Activated T-cell treated with anti-CD3 and anti-CD28 coated beads, Interleukin-2, amount 50 U/mL, for 1 hour (primary cell): ENCODE data around the gene CLSTN2.

ENCODE experiments used
- DNase-seq: peaks from one replicate; pipeline ENCODE4 v3.0.0-alpha.2; 2020

The CLSTN2 gene

DNA sequence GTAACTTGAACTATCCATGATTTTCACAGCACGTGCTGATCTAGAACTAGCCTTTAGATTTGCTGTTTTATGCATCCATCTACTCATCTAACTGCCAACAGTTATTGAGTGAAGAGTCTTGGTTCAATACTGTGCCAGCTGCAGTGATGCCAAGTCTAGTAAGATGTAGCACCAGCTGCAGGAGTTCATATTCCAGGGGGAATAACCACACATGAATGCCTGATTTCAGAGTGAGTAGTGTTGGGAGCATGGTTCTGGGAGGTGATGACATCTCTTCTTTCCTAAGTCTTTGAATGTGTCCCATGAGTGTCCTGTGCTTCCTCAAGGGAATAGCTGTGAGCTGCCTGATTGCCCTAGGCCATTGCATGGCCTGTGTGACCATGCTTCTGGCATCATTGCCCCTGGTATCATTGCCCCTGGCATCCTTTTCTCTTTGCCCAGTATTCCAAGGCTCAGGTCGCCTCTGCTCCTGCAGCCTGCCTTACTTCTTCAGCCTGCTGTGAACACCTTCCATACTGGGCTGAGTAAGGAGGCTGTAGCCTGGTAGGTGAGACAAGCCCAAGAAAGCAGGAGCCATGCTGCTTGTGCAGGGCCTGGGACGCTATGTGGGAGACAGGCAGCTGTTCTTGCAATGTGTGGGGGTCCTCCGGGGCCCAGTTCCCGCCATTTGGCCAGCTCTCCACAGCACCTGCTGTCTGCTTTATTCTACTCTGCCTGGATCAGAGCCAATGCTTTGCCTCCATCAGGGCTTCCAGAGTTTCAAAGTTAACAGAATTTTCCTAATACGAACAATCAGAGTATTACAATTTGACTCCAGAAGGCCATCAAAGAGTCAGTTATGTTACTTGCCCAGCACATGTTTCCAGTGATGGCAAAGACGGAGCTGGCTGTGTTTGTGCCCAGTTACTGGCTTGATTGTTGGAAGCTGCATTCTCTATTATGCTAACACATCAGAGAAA lies 73.2 kb downstream of the CLSTN2 start:
- no peak for DNase-seq

DNA sequence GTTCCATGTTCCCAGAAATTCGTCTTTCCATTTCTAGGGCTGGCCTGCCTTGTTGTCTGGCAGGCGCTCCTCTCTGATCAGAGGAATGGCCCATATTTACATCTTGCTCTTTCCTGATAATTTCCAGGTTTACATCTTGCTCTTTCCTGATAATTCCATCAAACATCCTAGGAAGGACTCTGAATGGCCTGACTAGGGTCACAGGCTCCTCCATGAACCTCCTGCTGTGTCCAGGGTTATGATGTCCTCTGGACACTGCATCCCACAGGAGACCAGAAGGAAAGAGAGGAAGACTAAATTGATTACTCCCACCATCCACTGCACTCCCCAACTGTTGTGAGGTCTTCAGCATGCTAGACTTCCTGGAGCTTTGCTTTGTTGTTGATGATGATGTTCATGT lies 75.4 kb downstream of the CLSTN2 start:
- DNase-seq = no peak

DNA sequence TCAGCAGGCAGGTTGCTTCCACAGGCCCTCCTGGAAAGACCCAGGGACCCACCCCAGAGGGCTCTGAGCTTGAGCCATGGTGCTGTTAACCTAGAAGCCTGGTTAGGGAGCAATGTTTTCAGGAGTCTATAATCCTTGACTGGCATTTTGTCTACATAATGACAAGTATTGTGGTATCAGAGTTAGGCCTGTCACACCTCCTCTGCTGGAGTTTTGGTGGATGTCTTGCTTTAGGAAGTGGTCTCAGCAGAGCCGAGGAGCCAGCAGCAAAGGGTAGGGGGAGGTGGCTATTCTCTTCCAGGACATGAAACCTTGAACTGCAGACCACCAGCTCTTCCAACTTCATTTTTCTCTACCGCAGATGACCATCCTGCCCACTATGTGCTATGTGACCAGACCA lies 76.1 kb downstream of the CLSTN2 start:
- DNase-seq = no peak

DNA sequence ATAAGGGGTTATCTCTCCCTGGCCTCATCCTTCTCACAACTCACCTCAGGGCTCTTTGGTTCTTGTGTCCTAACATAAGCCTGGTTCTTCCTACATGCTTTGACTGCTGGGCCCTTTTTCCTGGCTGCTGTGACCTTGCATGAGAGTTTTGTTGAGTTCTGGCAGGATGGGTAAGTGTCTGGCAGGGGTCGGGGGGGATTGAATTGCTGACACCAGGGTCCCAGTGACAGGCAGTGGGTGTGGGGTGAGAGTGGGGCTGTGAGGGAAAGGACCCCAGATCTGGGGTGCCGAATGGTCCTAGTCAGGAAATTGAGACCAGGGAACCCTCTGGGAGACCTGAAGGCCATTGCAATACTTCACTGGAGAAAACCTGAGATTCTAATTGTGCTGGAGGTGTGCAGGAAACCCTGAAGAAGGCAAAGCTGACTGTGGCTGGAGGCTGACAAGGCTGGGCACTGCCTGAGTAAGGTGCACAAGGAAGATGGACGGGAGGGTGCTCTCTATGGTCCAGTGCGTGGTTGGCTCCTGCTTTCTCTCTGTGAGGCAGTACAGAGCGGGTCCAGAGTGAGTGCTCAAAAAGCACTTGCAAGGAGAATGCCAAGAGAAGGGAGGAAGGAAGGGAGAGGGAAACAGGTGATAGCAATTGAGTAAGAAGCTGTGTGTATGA lies 76.8 kb downstream of the CLSTN2 start:
- no peak for DNase-seq

DNA sequence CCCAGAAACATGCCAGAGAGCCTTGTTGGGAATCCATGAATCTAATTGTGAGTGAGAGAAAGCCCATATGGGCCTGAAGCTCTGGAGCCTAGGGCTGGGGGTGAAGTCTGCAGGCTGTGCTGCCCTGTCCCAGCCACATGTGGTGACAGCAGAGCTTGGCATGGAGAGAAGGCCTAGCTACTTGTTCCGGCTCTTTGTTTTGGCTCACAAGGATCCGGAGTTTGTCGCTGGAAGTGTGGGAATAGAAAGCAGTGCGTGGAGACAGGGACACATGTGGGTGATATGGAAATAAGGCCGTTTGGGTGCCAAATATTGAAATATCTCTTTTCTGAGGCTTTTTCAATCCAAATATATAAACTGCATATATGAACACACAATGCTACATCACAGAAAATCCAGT lies 78.2 kb downstream of the CLSTN2 start:
- DNase-seq = no peak

DNA sequence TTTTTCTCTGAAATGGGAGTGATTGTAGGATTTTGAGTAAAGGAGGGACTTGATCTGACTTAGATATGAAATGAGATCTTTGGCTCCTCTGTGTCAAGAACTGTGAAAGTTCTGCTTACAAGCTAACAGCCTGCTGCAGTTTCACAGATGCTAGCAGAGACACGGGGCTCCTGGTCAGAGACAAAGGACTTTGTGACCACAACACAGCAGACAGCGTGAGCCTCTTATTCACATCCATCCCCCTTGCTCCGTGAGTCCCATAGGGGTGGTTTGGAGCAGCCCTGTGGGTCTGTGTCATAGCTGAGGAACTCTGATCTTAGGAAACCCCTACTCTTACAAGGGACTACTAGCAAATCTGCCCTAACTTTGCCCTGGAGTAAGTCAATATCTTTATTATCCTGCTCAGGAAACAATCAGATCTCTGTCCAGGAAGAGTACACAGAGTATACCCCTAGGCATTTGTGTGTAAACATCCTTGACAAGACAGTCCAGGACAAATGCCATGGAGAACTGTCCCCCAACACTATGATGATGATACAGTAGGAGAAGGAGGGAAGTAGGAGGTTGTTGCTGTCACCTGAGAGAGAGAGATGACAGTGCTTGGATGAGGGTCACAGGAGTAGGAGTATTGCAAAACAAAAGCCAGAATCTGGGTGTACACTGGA lies 80.0 kb downstream of the CLSTN2 start:
- DNase-seq = no peak

DNA sequence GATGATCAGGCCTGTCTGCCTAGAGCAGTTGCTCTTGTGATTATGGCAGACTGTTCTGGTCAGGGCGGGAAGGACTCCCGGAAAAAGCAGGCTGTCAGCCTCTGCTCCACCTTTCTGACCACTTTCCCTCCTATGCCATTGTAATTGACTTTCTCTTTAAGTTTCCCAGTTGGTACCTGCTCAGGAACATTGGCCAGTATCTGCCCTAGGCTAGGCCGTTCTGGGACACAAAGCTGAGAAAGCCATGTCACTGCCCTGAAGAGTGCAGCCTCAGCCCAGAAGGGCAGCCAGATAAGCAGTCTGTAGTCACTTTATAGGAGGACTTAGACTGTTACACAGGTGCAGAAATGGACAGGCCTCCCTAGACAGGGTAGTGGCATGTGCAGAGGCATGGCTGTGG lies 80.8 kb downstream of the CLSTN2 start:
- no peak for DNase-seq

DNA sequence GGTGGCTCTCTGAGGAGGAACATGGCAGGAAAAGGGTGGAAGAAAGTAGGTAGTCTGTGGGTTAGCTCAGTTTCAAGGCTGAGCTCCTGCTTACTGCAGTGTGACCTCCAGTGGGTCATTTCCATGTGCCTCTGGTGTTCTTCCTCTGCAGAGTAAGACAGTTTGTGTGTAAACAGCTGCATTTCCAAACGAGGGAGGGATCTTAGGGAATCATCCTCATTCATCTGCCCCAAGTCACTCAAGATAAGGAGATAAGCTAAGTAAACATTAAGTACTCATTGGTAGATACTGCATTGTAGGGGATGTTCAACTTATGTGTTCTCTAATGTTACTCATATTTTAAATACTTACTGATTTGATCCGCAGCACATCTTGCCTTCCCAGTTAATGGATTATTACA lies 83.6 kb downstream of the CLSTN2 start:
- DNase-seq = no peak

DNA sequence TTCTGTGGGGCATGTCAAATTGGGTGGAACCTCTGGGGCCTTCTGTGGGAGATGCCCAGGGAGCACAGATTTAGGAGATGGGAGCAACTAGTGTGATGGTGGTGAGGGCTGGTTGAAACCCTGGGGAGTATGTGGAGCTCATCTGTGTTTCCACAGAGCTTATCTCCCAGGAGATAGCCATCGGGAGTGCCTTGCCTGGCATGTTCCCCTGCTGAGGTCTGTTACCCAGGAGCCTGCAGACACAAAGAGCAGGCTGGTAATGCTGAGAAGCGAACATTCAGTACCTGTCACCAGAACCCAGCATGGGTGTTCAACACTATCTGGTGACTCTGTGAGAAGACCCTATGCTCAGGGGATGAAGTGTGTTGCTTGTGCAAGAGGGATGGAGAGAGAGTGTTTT lies 85.0 kb downstream of the CLSTN2 start:
- no peak for DNase-seq

DNA sequence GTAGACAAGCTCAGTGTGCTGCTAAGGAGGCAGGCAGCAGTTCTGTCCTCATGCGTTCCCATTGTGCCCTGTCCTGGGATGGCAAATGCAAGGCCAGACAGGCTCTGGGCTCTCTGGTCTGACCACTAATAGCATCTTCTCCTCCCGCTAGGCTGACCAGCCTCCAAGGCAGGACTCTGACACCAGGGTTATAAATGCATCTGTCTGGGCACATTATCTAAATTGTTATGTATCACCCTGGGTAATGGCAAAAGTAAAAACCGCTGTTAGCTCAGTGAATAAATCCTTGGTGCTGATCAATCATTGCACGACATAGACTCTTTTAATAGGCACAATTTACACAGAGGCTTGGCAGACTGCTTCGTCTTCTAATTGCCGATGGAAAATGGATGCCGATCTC lies 85.6 kb downstream of the CLSTN2 start:
- no peak for DNase-seq

DNA sequence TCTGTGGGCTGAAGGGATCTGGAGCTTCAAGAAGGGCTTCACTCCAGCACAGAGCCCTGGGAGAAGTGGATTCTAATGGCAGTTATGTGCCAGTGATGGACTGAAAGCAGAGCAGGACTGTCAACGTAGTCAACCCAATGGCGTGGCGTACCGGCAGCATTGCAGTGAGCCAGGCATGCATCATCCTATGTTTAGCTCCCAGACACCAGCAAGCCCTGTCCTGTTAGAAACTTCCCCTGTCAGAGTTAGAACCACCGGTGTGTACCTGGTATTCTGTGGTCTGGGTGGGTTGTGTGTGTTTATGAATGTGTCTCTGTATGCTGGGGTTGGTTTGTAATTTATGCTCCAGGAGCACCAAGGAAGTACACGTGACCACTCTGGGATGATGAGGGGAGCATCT lies 86.3 kb downstream of the CLSTN2 start:
- no peak for DNase-seq

DNA sequence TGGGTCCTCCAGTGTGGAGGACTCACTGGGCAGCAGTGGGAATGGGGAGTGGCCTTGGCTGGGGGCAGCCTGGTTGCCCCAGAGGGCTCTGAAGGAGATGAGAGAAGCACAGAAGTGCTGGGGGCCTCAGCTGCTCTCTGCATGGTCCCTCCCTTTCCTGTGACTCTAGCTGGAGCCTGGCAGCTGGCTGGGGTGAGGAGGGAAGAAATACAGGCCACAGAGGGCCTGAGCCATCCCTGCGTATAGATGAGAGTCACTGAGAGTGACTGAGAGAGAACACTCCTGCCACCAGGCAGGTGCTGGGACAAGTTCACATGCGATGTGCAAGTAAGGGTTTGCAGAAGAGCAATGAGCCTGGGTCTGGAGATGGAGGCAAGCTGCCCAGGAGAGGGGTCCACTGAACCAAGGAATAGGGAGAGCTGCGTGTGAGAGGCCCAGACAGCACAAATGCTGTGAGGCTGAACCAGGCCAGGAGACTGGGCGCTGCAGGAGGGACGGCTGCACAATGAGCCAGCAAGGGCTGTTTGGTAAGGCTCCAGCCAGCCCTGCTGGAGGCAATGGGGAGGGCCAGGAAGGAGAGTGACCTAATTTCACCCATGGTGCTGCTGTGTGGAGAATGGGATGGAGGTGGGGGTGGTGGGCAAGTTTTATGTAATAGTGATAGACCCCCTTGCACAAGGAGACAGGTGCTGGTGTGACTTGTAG lies 87.2 kb downstream of the CLSTN2 start:
- DNase-seq = no peak

DNA sequence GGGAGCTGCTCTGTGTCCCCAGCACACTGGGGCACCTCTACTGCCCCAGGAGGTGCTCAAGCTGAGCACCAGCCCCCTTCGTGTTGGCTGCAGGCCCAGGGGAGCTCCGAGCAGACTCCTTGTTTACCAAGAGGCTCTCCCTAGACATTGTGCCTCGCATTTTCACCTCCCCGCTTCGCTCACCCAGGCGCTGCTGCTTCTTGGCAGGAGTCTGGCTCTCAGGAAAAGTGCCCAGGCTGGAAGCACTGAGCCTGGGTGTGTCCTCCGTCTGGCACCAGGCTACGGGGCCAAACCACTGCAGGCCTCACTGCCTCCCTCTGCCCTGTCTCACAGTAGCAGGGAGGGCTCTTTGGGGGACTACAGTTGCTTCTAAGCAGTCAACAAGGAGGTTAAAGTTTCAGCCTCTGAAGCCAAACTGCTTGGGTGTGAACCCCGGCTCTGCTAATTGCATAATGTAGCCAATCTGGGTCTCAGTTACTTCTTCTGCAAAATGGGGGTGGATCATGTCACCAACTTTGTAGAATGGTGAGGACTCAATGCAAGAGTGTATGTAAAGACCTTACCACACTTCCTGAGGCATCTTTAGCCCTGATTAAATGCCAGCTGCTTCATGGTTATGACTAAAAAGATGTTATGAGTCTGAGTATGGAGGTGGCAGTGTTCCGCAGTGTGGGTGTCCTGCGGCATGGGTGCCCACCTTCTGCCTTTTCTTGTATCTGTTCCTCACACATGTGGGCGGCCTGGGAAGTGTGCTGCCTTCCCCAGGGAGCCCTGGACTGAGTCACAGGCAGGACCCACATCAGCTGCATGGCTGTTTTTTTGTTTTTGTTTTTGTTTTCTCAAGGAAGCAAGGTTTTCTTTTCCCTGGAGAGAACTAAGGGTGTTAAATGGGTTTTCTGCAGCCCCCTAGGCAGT lies 88.9 kb downstream of the CLSTN2 start:
- no peak for DNase-seq

DNA sequence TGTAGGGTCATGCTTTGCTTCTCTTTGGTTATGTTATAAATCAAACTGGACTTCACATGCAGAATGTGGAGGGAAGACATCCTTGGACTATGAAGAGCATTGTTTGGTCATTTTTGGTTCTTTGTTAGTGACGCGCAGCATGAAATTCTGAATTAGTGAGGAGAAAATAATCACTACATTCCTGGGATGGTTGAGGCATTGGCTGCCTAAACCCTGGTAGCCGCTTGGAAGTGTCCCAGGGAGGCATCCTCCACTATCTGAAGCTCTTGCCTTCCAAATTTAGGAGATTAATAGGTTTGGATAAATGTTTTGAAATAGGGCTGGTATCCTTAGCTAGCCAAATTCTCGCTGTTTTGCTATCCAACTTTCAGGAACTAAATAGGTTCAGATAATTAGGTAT lies 96.2 kb downstream of the CLSTN2 start:
- DNase-seq = no peak

DNA sequence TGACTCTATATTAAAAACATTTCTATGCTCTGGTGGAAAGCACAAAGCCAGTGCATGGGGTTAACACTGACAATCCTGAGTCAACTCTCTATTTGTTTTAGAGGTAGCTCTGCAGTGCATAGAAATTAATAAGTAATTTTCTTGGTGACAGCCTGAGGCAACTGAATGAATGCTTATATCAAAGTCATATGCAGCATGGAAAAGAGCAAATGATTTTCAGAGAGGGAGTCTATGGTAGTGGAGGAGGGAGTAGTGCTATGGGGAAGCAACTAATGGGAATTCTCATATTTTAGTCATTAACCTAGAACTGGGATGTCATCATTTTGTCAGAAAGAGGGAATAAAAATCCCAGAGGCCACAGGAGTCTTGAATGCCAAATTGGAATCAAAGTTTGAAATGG lies 99.1 kb downstream of the CLSTN2 start:
- DNase-seq = no peak

DNA sequence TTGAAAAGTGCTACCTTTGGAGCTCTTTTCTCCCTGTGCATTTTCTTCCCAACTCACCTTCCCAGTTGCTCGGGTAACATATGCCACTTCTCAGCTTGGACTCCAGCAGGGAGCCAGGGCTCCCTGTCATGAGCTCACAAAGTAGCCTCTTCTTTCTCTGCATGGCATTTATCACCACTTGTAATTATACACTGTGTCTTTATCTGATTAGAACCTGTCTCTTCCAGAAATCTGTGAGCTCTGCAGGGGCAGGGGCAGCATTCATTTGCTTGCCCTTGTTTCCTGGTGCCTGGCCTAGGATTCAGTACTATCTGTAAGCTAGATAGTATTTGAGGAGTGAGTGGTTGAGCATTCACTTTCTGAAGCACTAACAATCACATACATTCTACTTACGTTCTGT lies 100.9 kb downstream of the CLSTN2 start:
- DNase-seq = no peak

DNA sequence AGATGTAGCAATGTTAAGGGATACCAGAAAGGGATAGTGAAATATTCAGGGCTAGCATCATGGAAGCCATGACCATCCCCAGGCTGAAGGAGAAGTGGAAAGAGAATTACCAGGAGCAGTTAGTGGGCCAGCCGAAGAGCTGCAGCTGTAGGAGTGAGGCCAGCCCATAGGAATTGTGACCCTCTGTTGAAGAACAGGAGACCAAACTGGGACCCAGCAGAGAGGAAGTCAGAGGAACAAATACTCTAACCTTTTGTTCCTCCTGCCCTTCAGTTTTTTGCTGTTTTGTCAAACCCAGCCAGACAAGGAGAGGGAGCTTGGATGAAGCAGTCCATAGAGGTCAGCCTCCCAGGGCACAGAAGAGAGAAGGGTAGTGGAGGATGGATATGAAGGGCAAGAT lies 115.4 kb downstream of the CLSTN2 start:
- no peak for DNase-seq

DNA sequence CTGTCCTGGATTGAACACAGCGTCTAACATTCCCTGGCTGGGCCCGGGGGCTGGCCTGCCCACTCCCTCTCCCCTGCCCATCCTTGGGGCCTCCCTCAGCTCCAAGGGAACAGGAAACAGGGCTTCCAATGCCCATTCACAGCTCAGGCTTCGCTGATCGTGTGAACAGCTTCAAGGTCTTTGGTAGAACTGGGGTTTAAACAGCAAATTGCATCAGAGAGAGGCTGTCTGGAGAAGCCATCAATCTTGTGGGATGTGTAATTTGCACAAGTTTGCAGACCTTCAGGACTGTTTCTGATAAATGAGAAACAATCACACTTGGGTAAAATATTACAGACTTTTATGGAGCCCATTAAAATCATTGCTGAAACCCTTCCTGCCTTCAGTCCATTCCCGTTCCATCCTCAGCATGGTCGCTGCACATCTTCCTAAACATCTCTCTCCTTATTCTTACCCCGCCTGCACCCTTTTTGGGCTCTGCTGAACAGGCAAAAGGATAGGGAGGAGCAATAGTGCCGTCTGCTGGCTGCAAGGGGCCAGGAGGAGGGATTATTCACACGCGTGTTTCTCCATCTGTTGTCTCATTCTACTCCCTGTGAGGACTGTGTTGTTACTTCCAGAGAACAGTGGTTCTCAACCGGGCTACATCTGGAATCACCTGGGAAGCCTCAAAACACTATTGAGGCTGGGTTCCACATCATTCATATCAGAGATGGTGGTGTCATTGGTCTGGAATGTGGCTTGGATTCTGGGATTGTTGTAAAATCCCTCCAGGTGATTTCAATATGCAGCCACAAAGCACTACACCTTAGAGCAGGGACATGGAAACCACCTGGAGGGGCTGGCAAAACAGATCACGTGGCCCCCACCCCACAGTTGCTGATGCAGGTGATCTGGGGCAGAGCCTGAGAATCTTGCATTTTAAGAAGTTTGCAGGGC lies 116.3 kb downstream of the CLSTN2 start:
- no peak for DNase-seq

DNA sequence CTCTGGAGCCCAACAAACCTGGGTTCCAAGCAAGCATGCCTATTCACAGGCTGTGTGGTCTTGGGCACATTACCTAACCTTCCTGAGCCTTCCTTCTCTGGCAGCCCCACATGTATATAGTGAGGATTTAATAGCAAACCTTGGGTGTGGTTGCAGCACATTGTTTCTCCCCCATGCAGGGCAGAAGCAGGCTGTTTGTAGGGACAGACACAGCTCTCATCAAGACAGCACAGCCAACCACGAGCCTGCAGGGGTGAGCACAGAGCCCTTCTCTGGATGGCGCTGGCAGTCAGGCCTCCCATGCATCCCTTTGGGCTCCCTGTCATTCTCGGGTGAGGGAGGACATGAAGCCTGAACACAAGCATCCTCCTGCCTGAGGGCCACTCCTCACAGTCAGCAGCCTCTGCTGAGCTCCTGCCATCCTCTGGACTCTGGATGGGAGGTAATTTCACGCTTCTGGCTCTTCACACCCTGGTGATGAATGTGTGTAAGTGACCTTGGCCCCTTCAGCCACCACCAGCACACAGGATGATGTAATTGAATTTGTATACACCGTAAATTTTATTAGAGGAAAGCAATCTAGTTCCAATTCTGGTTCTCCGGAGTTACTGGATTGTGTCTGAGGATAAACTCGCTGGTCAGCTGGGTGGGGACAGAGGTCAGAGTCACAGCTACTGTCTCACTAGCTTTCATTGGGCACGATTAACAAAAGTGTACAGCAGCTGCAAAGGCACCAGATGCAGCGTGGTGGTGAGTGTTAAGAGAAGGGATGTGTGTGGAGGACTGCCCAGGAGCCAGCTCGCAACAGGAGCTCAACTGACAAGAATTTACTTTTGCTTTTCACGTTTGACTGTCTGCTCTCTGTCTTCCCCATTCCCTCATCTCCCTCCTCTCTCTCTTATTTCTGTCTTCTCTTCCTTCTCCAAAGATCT lies 118.1 kb downstream of the CLSTN2 start:
- no peak for DNase-seq

DNA sequence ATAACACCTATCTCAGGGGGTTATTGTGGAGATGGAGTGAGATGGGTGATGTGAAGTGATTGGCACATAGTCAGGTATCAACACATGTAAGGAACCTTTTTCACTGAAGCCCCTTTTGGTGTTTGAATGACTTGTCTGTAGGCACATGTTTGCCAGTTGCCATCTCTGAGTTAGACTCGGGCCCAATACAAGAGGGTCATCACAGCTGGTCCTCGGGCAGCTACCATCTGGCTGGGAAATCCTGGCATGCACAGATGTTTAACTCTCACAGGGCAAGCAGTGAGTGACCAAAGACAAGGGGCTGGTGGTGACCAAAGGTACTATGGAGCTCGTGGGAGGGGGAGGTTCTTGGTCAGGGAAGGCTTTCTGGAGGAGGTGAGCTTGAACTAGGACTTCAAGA lies 118.8 kb downstream of the CLSTN2 start:
- DNase-seq = no peak
